Measurements from ENCODE around the gene TRAM2. TPM values are rescaled to one million over a fixed set of nuclear protein-coding genes. Genes with fewer than 3 reads are reported as not detected.

Gene TRAM2
- total and polyA plus RNA-seq, 2 of the 8 experiments (the other 6 are each of a cell fraction or from before 2014, with no cell fraction given), result 9.0 to 21.4 TPM

DNA sequence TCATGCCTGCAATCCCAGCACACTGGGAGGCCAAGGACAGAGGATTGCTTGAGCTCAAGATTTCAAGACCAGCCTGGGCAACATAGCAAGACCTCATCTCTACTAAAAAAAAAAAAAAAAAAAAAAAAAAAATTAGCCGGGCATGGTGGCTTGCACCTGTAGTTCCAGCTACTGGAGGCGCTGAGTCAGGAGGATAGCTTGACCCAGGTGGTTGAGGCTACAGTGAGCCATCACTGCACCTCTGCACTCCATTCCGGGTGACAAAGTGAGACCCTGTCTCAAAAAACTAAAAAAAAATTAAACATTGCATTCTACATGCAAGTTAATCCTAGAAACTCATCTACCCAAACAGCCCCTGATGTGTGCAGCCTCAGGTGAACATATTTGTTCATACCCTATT lies 7.3 kb upstream of the TRAM2 start (continued):
- TF ChIP-seq, protein P1, sequence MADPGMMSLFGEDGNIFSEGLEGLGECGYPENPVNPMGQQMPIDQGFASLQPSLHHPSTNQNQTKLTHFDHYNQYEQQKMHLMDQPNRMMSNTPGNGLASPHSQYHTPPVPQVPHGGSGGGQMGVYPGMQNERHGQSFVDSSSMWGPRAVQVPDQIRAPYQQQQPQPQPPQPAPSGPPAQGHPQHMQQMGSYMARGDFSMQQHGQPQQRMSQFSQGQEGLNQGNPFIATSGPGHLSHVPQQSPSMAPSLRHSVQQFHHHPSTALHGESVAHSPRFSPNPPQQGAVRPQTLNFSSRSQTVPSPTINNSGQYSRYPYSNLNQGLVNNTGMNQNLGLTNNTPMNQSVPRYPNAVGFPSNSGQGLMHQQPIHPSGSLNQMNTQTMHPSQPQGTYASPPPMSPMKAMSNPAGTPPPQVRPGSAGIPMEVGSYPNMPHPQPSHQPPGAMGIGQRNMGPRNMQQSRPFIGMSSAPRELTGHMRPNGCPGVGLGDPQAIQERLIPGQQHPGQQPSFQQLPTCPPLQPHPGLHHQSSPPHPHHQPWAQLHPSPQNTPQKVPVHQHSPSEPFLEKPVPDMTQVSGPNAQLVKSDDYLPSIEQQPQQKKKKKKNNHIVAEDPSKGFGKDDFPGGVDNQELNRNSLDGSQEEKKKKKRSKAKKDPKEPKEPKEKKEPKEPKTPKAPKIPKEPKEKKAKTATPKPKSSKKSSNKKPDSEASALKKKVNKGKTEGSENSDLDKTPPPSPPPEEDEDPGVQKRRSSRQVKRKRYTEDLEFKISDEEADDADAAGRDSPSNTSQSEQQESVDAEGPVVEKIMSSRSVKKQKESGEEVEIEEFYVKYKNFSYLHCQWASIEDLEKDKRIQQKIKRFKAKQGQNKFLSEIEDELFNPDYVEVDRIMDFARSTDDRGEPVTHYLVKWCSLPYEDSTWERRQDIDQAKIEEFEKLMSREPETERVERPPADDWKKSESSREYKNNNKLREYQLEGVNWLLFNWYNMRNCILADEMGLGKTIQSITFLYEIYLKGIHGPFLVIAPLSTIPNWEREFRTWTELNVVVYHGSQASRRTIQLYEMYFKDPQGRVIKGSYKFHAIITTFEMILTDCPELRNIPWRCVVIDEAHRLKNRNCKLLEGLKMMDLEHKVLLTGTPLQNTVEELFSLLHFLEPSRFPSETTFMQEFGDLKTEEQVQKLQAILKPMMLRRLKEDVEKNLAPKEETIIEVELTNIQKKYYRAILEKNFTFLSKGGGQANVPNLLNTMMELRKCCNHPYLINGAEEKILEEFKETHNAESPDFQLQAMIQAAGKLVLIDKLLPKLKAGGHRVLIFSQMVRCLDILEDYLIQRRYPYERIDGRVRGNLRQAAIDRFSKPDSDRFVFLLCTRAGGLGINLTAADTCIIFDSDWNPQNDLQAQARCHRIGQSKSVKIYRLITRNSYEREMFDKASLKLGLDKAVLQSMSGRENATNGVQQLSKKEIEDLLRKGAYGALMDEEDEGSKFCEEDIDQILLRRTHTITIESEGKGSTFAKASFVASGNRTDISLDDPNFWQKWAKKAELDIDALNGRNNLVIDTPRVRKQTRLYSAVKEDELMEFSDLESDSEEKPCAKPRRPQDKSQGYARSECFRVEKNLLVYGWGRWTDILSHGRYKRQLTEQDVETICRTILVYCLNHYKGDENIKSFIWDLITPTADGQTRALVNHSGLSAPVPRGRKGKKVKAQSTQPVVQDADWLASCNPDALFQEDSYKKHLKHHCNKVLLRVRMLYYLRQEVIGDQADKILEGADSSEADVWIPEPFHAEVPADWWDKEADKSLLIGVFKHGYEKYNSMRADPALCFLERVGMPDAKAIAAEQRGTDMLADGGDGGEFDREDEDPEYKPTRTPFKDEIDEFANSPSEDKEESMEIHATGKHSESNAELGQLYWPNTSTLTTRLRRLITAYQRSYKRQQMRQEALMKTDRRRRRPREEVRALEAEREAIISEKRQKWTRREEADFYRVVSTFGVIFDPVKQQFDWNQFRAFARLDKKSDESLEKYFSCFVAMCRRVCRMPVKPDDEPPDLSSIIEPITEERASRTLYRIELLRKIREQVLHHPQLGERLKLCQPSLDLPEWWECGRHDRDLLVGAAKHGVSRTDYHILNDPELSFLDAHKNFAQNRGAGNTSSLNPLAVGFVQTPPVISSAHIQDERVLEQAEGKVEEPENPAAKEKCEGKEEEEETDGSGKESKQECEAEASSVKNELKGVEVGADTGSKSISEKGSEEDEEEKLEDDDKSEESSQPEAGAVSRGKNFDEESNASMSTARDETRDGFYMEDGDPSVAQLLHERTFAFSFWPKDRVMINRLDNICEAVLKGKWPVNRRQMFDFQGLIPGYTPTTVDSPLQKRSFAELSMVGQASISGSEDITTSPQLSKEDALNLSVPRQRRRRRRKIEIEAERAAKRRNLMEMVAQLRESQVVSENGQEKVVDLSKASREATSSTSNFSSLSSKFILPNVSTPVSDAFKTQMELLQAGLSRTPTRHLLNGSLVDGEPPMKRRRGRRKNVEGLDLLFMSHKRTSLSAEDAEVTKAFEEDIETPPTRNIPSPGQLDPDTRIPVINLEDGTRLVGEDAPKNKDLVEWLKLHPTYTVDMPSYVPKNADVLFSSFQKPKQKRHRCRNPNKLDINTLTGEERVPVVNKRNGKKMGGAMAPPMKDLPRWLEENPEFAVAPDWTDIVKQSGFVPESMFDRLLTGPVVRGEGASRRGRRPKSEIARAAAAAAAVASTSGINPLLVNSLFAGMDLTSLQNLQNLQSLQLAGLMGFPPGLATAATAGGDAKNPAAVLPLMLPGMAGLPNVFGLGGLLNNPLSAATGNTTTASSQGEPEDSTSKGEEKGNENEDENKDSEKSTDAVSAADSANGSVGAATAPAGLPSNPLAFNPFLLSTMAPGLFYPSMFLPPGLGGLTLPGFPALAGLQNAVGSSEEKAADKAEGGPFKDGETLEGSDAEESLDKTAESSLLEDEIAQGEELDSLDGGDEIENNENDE (IDR thresholded peaks at IDR 0.05; ENCODE audit: insufficient replicate concordance, low read length), result no peak
- TF ChIP-seq SP1 (IDR thresholded peaks at IDR 0.05; ENCODE audit: low read depth, low read length), result no peak
- TF ChIP-seq POU5F1 (IDR thresholded peaks at IDR 0.05; ENCODE audit: low read depth, low read length), result no peak
- TF ChIP-seq SUZ12 (IDR thresholded peaks at IDR 0.05; ENCODE audit: low read length), result no peak
- no peak for TF ChIP-seq PHF8 (conservative IDR thresholded peaks at IDR 0.05; ENCODE audit: low read depth, low read length)
- no peak for TF ChIP-seq CBX5 (IDR thresholded peaks at IDR 0.05; ENCODE audit: low read depth, low read length)
